Epithelial cell of proximal tubule (primary cell): ENCODE results near the gene PLPPR2. TPM values are rescaled to one million over a fixed set of nuclear protein-coding genes. Genes with fewer than 3 reads are reported as not detected.

Experiments
- DNase-seq: peaks from one replicate; pipeline ENCODE4 v3.0.0-alpha.2; 2011; ENCODE audit warnings: low read depth
- H3K4me3 ChIP-seq: 2 replicates; pipeline ENCODE4 v1.5.1; 2011; ENCODE audit warnings: low read depth, mild to moderate bottlenecking, low read length
- total RNA-seq: library from RNA; depleted of rRNA; stranded (reverse); fragments of >200 nt; gene quantifications from 2 replicates; pipeline ENCODE4 v1.2.3, GENCODE V29; 2015
- TF ChIP-seq, protein P1 (sequence below): conservative IDR thresholded peaks from 2 replicates; pipeline ENCODE4 v1.5.1; 2012; ENCODE audit warnings: low read depth, mild to moderate bottlenecking, low read length

The PLPPR2 gene
- total RNA-seq, 1 donor from 2014 or later: 6.2 TPM

DNA sequence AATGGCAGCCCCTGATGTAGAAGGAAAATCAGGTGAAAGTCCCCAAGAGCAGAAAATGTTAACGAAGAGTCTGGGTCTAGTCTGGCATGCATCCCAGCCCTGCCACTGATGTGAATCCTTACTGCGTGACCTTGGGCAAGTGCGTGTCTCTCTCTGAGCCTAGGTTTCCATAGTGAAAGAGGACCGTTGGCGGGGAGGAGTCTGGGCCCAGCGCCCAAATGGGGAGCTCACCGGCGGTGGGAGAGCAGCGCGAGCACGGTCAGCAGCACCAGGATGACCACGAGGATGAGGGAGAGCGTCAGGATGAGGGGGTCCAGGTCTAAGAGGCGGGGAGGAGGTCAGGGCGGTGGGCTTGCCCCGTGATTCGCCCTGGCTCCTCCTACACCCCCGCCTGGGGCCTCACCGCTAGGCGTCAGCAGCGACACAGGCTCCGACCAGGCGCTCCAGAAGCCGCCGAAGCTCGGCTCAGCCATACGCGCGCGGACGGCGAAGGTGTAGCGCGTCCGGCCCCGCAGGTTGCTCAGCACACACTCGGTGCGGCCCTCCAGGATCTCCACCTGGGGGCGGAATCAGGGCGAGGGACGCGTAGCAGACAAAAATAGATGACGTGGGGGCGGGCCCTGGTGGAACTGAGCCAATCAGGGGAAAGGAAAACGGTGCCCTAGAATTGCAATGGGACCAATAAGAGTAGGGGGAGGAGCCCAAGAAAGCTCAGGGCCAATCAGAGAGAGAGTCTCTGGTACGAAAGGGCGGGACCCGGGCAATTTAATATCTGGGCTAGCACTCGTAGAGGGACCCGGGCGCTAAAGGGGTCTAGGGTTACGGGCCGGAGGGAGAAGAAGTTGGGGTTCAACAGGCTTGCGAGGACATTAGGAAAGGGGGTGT, 25.7 kb downstream of the PLPPR2 start:
- peak; percentile 69 for DNase-seq
- TF ChIP-seq, protein P1, sequence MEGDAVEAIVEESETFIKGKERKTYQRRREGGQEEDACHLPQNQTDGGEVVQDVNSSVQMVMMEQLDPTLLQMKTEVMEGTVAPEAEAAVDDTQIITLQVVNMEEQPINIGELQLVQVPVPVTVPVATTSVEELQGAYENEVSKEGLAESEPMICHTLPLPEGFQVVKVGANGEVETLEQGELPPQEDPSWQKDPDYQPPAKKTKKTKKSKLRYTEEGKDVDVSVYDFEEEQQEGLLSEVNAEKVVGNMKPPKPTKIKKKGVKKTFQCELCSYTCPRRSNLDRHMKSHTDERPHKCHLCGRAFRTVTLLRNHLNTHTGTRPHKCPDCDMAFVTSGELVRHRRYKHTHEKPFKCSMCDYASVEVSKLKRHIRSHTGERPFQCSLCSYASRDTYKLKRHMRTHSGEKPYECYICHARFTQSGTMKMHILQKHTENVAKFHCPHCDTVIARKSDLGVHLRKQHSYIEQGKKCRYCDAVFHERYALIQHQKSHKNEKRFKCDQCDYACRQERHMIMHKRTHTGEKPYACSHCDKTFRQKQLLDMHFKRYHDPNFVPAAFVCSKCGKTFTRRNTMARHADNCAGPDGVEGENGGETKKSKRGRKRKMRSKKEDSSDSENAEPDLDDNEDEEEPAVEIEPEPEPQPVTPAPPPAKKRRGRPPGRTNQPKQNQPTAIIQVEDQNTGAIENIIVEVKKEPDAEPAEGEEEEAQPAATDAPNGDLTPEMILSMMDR: peak; percentile 67
- H3K4me3 ChIP-seq: peak overlapping the region; percentile 59

DNA sequence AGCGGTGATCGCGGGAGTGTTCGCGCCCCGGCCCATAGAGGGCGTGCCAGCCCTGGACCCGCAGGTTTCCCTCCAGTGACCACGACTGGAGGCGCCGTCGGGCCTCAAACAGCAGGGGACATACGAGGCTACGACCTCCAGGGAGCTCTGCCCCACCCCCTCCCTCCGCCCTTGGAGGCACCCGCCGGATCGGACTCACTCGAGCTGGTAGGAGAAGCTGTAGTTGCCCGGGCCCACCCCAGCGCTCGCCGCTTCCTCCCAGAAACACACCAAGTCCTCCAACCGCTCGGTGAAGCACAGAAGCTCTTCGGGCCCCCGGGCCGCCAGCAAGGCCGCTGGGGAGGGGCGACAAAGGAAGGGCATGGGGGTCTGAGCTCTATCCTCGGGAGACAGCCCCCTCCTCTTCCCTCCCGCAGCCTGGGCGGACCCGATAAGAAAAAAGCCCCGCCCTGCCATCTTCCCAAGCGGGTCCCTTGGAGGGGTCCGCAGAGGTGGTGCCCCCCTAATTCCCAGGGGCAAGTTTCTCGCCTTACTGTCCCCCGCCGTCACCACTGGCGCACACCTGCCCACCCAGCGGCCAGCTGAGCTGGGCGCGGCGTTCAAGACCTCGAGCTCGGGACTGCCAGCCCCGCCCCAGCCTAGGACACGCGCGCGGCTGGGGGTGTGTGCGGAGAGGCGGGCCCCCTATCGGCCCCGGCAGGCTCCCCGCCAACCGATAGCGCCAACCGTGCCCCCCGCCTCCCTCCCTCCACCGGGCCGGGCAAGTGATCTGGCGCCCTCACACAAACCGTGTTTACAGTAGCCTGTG, 27.9 kb downstream of the PLPPR2 start:
- DNase-seq: no peak
- peak overlapping the region; percentile 56 for H3K4me3 ChIP-seq
- TF ChIP-seq, protein P1: peak; percentile 72

DNA sequence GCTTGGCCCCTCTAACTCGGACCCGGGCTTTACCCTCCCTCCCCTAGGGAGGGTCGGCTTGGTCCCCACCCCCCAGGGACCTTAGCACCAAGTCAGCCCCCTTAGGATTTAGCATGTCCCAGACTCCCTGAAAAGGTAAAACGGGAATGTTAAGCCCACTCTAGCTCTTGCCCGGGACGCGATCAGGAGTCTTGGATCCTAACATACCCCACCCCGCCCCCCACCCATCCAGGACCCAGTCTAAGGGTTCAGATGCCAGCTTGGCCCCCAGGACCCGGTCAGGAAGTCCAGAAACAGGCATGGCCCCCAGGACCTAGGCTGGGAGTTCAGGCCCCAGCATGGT, 28.4 kb downstream of the PLPPR2 start:
- peak overlapping the region; percentile 56 for H3K4me3 ChIP-seq
- TF ChIP-seq, protein P1: no peak
- no peak for DNase-seq

DNA sequence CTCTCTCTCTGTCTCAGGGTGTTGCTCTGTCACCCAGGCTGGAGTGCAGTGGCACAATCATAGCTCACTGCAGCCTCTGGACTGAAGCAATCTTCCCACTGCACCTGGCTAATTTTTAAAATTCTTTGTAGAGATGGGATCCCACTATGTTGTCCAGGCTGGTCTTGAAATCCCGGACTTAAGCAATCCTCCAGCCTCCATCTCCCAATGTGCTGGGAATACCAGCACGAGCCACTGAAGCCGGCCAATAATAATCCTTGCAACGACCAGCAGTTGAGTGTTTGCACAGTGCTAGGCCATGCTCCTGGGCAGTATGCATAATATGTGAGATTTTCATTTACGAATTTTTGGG, 29.5 kb downstream of the PLPPR2 start:
- DNase-seq: no peak
- H3K4me3 ChIP-seq: no peak overlapping the region
- TF ChIP-seq, protein P1: no peak

DNA sequence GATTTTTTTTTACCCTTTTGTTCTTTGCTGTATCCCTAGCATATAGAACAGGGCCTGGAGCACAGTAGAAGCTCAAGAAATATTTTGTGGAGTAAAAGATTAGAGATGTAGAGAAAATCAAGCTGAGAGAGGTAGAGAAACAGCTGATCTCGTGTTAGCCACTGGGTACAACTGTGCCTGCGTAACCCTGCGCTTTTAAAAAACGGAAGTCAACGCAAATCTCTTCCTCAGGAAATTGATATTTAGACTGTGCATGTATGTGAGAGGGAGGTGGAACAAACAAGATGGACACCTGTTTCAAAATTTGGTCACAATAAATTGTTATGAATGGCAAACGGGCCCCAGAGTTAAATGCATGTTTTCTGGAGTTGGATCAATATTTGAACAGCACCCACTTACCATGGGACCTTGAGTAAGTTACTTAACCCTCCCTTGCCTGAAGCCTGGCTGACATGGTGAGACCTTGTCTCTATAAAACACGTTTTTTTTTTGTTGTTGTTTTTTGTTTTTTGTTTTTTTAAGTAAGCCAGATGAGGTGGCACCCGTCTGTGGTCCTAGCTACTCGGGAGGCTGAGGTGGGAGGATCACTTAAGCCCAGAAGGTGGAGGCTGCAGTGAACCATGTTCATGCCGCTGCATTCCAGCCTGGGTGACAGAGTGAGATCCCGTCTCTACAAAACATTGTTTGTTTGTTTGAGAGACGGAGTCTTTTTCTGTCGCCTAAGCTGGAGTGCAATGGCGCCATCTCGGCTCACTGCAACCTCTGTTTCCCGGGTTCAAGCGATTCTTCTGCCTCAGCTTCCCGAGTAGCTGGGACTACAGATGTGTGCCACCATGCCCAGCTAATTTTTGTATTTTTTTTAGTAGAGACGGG, 32.2 kb downstream of the PLPPR2 start:
- TF ChIP-seq, protein P1: no peak
- H3K4me3 ChIP-seq: no peak overlapping the region
- no peak for DNase-seq

DNA sequence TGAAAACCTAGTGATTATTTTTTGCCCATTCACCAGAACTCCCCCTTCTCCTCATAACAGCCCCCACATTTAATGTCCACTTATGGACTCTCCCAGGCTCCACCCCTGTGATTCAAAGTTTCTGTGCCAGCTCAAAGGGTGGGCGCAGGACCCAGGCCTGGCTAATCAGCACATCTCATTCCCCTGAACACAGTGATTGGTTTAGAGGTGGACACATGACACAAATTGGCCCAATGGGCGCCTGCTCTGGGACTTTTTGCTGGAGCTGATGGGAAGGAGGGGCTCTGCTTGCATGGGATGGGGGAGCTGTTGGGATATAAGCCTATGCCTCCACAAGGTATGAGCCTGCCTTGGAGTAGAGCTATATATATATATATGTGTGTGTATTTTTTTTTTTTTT, 35.1 kb downstream of the PLPPR2 start:
- TF ChIP-seq, protein P1: no peak
- no peak for DNase-seq
- no peak overlapping the region for H3K4me3 ChIP-seq
